Hematopoietic multipotent progenitor cell treated with erythropoietin and hydrocortisone succinate and interleukin-3 and kit ligand, for 6 days (in vitro differentiated cells): Measurements from ENCODE around the gene XPO6.

Experiments
- DNase-seq: peaks from one replicate; pipeline ENCODE4 v3.0.0-alpha.2; 2015

Gene XPO6

DNA sequence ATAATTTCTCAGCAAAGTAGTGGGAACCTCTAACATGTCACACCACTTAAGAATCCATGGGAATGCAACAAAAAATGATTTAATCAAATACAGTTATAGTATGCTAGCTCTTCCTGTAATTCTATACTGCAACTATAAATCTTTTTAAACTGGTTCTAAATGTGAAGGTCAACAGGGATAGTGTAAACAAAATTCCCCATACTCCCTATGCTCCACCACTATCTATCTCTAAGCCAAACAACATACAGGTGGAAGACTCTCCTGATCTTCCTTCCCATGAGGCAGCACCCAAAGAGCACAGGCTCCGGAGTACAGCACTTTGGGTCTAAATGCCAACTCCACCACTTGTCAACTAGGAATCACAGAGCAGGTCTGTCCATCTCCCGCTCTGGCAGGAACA is 4.4 kb downstream of the XPO6 start:
- DNase-seq: no peak

DNA sequence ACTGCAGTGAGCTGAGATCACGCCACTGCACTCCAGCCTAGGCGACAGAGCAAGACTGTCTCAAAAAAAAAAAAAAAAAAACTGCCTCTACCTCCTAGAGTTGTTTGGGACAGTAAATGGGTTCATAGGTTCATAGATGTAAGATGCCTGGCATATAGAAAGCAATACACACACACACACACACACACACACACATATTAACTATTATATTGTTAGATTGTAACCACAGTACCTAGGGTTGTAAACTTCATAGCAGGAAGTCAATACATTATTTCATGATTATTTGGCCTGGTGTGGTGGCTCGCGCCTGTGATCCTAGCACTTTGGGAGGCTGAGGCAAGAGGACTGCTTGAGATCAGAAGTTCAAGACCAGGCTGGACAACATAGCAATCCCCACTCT is 5.8 kb downstream of the XPO6 start:
- DNase-seq: no peak

DNA sequence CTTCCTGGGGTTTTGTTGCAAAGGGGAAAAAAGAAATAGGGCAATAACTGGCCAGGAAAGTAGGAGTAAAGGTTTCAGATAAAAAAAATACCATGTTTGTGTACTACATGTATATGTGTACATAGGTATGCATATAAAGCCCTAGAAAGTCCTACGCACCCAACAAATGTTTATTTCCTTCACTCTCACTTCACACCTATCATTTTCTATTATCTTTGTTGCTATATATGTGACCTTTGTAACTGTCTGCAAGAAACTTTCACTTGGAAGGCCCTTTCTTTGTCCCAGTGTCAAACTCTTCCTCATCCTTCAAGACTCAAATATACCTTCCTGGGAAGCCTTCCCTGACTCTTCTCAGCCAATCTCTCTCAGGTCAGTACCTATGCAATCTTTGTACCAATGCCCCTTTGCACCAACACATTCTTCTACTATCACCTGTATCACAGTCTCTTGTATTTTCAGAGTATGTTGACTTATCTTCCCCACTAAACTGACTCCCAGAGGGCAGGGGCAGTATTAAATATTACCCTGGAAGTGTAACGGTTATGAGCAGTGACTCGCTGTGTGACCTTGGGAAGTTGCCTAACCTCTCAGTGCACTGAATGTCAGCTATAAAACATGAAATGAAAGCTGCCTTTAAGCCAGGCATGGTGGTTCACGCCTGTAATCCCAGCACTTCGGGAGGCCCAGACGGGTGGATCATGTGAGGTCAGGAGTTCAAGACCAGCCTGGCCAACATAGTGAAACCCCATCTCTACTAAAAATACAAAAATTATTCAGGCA is 6.5 kb downstream of the XPO6 start:
- DNase-seq: no peak

DNA sequence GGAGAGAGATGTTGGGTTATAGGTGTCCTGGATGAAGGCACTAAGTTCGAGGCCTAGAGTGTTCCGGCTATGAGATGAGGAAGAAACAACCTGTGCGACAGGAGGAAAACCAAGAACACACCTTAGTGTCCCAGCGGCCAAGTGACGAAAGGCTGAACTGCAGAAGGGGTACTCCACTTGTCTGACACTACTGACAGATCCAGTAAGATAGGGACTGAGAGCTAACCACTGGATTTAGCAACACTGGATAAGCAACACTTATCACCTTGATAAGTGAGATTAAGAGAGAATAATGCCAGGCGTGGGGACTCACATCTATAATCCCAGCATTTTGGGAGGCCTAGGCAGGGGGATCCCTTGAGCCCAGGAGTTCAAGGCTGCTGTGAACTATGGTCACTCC is 7.1 kb downstream of the XPO6 start:
- DNase-seq: peak; percentile 46

DNA sequence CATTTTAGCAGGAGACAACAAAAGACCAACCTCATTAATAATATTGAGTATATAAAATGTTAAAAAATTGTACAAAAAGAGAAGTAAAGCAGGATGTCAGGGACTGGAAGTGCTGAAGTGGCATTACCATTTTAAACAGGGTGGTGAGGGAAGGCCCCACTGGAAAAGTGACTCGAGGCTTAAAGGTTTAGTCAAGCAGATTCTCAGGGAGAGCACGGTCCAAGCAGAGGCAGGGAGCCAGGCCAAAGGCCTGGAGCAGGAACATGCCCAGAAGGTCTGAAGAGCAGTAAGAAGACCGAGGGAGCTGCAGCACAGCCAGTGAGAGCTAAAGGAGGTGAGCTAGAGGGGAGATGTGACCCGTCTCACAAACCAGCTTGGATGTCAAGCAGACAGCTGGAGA is 7.6 kb downstream of the XPO6 start:
- no peak for DNase-seq

DNA sequence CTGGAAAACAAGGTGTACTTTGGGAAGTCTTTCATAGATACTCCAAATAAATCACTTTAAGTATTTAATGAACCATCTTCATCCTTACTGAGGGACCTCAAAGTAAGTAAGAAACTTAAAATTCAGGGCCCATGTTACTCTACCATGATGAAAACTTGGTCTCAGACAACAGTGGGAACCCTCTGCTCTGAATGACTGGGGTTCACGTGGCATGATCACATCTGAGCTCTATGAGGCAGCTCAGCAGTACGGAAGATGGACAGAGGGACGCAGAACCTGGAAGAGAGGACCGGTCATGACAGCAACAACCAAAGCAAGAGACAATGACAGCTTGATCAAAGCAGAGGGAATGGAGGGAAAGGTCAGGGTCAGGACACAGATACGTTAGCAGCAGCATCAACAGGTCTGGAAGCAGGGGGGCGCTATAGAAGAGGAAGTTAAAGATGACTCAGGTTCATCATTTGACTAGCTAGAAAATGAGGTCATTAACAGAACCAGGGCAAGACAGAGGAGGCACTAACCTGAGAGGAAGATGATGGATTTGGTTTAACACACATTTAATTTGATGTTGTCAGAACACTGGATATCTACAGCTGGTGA is 9.5 kb downstream of the XPO6 start:
- DNase-seq: peak; percentile 46

DNA sequence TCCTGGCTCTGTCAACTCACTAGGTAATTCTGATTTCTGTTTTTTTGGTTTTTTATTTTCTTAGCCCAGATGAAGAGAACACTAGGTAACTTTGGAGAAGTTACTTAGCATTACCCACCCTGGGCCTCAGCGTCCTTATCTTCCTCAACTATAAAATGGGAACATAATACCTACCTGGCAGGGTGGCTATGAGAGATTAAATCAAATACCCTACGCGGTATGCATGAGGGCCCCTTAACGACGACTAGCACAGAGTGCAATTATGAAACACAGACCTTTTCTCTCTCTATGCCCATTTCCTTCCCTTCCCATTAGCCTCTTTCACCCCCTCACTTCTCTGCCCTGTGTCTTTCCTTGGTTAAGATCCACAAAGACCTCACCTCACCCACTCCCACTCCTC is 11.1 kb downstream of the XPO6 start:
- DNase-seq: no peak

DNA sequence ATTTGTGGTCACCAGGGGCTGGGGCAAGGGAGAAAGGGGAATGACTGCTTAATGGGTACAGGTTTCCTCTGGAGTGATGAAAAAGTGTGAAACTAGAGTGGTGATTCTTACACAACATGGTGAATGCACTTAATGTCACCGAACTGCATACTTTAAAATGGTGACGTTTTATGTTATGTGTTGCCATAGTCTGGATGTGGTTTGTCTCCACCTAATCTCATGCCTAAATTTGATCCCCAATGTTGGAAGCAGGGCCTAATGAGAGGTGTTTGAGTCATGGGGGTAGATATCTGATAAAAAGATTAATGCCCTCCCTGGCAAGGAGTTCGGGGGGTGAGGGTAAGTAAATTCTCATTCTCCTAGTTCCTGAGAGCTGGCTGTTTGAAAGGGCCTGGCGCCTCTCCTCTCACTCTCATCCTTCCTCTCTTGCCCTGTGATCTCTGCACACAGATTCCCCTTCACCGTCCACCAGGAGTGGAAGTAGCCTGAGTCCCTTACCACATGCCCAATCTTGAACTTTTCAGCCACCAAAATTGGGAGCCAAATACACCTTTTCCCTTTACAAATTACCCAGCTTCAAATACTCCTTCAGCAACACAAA is 15.3 kb downstream of the XPO6 start:
- DNase-seq: no peak

DNA sequence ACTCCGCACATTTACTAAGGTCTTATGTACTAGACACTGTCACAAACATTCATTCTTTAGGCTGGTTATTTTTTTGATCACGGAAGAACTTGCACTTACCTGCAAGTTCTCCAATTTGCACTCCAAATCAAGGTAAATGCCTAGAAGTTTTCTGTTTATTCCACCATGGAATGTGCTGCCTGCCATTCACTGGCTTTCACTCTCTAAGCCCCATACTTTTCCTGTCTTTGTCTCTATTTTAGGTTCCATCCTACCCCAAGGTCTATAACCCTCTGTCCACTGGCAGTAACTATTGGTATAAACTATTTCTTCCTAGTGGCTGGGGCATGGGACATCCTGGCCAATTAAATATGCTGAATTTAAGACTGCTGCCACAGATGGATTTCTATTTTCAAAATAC is 15.9 kb downstream of the XPO6 start:
- no peak for DNase-seq

DNA sequence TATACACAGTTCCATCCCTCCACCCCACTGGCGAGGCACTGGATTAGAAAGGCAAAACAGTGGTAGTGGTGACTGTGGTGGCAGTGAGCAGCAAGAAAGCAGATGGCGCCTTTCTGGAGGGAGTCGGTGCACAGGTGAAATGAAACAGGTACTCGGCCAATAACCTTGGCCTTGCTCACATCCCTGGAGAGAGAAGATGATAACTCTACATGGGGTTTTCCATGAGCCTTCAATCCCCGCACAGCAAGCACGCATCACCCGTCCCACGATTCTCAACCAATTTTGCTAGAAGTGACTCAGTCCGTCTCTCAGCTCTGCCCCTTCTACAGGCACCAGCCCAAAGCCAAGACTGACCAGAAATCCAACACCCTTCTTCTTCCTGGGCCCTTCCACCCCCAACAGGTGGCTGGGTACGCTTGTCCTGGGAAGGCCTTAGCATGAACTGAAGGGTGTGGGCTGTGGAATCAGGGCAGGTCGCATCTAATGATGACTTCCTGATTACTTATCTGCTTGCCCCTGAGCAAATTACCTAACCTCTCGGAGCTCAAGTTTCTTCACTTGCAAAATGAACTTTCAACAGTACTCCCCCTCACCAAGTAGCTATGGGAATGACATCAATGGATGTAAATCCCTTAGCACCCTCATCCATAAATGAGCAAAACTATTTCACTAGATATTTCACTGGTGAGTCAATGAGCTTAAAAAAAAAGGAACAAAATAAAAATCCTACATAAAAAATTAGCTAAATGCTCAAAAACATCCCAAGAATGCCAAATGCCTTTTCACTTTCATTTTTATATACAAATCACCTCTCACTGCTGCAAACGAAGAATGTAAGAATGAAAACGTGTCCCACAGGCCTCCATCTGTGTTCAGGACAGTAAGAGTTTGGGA is 18.0 kb downstream of the XPO6 start:
- DNase-seq: peak; percentile 49

DNA sequence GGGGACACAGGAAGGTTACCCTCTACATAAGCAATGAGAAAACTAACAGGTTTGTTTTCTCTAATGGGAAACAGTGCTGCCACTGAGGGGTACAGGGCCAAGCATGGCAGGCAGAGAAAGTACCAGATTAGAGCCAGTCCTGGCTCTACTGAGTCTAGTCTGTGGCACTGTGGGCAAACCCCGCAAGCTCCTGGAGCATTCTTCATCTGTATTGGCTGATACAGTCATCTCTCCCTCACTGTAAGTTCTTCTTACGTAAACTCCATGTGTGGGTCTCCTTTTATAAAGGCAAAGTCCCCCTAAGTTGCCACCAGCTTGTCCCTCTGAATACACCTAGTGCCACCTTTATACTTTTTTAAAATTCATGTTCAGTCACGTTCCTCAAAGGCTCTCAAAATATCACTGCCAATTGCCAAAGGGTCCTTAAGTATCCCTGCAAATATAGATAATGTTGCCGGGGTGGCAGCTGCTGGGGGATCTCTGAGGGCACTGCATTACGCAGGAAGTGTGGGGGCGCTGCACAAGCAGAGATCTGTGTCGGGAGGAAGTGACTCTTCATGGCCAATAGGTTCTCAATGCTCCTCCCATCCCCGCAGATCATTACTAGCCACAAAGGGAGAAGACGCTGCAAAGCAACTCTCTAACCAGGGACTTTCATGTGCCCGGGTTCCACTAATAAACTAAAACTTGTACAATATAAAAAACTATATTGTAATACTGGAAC is 18.8 kb downstream of the XPO6 start:
- peak; percentile 82 for DNase-seq

DNA sequence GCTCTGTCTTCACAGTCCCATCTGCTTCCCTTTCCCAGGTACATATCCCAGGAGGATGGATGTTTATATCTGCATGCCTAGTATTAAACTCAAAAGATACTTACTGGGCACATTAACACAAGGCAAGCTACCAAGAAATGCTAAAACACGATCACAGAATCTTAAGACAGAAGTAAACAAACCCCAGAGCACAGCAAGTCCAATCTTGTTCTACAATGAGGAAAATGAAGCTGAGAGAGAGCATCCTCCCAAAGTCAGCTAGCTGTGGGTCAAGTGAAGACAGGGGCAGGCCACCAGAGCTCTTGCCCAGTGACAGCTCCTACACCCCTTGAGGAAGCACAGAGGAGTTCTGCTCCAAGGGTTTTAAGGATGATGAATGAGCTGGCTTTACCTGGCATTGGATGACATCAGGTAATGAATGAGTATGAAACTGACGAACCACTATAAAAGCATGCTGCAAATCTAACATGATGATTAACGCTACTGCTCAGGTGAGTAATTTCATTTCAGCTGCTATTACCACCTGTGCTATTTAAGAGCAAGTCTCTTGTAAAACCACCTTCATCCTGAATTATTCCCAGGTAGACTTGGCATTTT is 20.3 kb downstream of the XPO6 start:
- DNase-seq: no peak

DNA sequence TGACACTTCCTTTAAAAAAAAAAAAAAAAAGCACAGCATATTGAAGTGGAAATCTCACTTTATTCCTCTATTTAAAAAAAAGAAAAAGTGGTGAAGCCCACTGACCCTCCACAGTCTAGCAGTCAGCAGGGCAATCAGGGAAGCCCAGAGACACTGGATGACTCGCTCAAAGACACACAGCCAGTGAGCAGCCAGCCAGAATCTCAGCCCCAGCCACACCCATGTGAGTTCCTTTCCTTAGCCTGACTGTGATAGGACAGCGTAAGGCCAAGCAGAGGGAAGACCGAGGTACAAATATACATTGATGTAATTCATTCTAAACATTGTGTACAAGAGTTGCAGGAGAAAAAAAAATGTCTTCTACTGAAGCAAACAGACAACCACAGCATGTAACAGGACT is 22.5 kb downstream of the XPO6 start:
- DNase-seq: peak; percentile 65

DNA sequence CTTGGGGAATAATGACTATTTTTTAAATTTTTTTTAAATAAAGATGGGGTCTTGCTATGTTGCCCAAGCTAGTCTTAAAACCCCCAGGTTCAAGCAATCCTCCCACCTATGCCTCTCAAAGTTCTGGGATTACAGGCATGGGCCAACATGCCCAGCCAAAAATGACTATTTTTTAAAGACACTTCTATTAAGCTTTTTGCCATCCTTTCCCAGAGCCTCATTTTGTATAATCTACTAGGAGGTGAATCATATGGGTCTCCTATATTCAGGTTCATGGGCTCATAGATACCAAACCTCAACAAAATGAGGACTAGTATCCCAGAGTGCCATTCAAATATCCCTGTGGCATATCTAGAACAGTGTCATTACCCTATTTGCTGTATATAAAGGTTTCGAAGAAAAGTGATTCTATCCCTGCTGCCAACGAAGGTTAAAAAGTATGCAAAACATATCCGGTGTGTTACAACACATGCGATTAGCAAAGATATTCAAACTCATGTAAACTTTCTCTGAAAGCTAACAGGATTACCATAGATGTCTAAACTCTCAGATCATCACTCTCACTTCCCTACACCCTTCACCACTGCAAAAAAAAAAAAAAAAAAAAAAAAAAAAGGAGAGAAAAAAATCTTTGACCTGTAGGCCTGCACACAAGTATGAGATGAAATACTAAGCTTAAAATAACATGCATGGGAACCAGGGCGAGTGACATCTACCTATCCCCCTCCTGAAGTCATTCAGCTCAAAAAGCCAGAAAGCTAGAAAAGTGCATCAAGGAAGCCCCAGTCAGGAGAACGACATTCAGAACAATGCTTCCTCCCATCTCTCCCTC is 23.5 kb downstream of the XPO6 start:
- no peak for DNase-seq

DNA sequence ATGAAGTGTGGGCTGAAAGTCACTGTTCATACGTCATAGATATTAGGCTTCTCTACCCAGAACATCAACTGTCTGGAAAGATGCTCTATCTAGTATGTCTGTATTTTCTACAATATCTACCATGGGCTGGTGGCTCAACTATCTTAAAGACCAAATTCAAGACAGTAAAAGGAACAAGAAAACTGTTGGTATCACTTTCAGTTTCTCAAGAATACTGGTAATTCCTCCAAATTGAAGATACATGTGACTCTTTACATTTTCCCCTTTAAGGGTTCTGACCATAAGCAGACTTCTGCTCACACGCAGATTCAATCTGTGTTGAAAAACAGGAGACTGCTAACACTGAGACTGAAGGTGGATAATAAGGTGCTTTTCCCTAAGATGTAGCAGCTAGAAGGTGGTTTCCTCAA is 24.2 kb downstream of the XPO6 start:
- no peak for DNase-seq

DNA sequence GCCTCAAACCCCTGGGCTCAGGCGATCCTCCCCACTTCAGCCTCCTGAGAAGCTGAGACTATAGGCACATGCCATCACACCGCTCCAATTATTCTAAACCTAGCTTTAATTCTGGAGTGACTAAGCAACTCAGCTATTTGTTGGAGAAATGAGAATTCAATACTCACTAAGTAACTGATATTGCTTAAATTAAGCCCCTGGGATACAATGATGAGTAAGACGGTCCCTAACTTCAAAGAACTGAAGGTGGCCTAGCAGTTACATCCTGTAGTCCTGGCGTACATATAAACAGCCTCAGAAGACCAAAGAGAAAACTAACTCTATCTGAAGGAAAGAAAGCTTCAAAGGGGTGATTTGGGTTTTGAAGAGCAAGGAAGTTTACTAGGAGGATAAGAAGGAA is 25.0 kb downstream of the XPO6 start:
- DNase-seq: no peak

DNA sequence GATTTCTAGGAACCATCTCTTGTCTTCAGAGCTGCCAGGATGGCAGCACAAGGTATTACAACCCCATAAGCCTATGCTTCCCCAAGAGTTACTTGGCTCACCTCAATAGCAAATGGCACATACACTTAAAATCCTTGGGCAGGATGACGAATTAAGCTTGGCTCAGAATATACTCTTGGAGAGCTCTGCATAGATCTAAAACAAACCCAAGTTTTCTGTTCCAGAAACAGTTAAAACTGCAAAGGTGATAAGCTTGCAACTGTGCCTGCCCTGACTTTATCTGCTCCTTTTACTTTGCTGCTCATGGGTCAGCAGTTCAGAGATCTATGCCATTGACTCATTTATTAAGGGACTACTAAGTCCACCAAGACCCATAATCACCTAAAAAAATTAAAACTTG is 26.1 kb downstream of the XPO6 start:
- peak; percentile 54 for DNase-seq

DNA sequence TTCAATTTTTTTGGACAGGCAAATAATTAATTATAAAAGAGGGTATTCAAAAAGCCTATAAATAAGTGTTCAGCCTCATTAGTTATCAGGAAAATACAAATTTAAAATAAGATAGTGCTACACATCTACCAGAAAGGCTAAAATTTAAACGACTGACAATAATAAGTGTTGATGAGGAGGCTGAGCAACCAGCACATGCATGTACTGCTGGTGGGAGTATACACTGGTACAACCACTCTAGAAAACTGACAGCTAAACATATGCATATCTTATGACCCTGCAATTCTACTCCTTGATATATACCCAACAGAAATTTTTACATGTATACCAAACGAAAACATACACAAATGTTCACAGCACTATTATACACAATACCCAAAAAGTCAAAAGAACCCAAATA is 27.1 kb downstream of the XPO6 start:
- DNase-seq: no peak

DNA sequence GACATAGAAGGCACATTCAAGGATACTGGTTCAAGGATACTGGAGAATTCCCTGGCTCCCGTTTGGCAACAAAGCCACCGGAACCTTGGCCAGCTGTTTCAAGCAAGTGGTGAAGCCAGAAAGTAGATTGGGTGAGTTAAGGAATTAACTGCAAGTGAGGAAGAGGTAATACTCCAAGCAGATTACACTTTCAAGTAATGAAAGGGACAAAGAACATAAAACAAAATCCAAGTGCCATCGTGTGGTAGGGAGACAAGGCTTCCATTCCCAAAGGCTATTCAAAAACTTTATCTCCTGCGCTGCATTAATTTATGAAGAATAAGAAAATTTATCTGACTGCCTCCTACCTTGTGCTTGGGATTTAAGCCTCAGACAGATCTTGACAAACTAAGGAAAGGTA is 27.8 kb downstream of the XPO6 start:
- DNase-seq: no peak

DNA sequence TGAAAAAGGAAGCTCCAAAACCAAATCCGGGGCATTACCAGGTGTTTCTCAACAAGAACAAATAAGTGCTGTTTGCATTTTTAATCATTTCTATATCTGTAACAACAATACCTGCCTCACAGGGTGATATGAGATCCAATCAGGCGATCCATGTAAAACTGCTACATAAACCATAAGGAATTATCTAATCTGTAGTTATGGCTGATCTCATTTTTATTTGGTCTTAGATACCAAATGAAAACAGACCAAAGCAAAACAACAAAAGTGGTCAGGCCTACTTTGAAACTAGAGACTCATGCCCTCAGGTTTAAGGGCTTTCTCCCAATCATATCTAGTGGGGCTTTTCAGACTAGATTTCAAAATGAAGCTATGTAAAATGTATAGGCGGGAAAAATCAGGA is 28.3 kb downstream of the XPO6 start:
- DNase-seq: no peak

DNA sequence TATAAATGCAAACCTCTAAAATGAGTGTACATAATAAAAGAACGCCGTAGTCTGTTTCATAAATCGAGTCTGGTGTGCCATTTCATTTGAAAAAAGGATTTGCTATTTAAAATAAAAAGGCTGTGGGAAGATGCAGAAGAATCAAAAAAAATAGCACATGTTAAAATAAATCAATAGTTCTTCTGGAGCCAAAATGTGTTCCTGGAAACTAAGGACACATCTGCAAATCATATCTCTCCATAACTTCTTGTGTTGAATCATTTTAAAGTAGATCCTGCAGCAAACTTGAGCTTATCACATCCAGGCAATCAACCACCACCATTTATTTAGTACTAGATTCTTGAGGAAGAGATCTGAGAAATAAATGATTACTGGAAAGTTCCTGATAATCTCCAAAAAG is 29.0 kb downstream of the XPO6 start:
- DNase-seq: peak; percentile 36
